ENCODE measurements around the gene SRP72. TPM values are rescaled to one million over a fixed set of nuclear protein-coding genes. Genes with fewer than 3 reads are reported as not detected.

The SRP72 gene
- total and polyA plus RNA-seq, 2 donors (not counting 3 experiments of a cell fraction or from before 2014, with no cell fraction given): 65.7 to 132 TPM

DNA sequence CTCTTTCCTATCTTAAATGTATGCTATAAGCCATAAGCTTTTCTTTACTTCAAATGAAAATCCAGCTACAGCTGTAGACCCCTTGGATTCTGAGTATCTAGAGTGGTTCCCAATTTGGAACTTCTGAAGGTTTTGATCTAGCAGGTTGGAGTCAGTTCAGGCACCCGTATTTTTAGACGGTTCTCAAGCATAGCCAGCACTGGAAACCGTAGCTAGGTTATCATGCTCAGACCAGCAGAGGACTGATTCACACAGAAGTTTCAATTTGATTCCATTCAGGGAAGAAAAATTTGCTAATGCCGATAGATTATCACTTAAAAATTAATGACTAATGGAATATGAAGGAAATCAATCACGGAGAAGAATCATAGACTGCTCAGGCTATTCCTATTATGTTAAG is 43.2 kb upstream of the SRP72 start:
- CTCF ChIA-PET: interaction anchor here (0.8 to 2.4 kb wide), 9 partner anchors 11 to 413 kb away, joined by 3 to 17 read pairs (median 7); partner anchors contain the start of genes AASDH, PAICS, PPAT and SRP72
- POLR2A ChIA-PET: interaction anchor here (0.6 kb wide), 1 partner anchor 13 kb away, joined by 5 read pairs; no protein-coding TSS in a partner anchor
- Histone ChIP-seq H3K27me3 (ENCODE audit: control insufficient read depth in 2 of 2, insufficient read depth in 2 of 2, low read length in 2 of 2) (no peaks in the 10 kb centered on the region), H2AFZ (ENCODE audit: low read depth, low read length) (no peak overlapping the region), H3K9ac (replicated peaks; ENCODE audit: extremely low read depth, insufficient read depth, low read length) (no peak overlapping the region), H3K4me2 (ENCODE audit: insufficient read depth, low read length) (no peak overlapping the region), H3K4me3 (replicated peaks in 1 of 3; ENCODE audit: insufficient read depth in 1 of 3, low read depth in 1 of 3, low read length in 3 of 3) (no peak overlapping the region), H3K79me2 (ENCODE audit: control insufficient read depth, insufficient read depth, low read length) (peaks cover 91% of the 10 kb centered on the region), H3K36me3 (ENCODE audit: control insufficient read depth in 2 of 2, extremely low read depth in 1 of 2, insufficient read depth in 2 of 2, low read length in 2 of 2) (no peaks in the 10 kb centered on the region), H3K9me1 (replicated peaks; ENCODE audit: control insufficient read depth, extremely low read depth, insufficient read depth, low read length) (peaks cover 6% of the 10 kb centered on the region), H3K4me1 (ENCODE audit: control insufficient read depth, extremely low read depth, insufficient read depth, low read length) (peaks cover 6% of the 10 kb centered on the region), H3K27ac (ENCODE audit: insufficient read depth, low read depth, low read length) (no peak overlapping the region), H3K9me3 (replicated peaks; ENCODE audit: control insufficient read depth, insufficient read depth, low read length) (no peaks in the 10 kb centered on the region), H4K20me1 (replicated peaks; ENCODE audit: control insufficient read depth, extremely low read depth, insufficient read depth, low read length) (no peaks in the 10 kb centered on the region)
- no TSS peak for BruUV-seq (replicated peaks)
- intact Hi-C loops (cut with micrococcal nuclease): no loop called here
- dilution Hi-C loops (cut with MboI; ENCODE audit: extremely low pct_ligation_motif_present, low sequenced_read_pairs): no loop called here
- DNase-seq (ENCODE audit: low read depth, low spot score) (no peak), FAIRE-seq (no peak)
- no peak for TF ChIP-seq GATA2 (IDR thresholded peaks at IDR 0.05; ENCODE audit: insufficient read depth, insufficient read length, low read depth, low read length)
- TF ChIP-seq, protein P1, sequence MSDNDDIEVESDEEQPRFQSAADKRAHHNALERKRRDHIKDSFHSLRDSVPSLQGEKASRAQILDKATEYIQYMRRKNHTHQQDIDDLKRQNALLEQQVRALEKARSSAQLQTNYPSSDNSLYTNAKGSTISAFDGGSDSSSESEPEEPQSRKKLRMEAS (IDR thresholded peaks at IDR 0.05; ENCODE audit: insufficient read depth, insufficient read length): no peak
- no peak for TF ChIP-seq POLR2AphosphoS5 (IDR thresholded peaks at IDR 0.05; ENCODE audit: insufficient read depth, low read depth, low read length)
- no peak for TF ChIP-seq JUN (IDR thresholded peaks at IDR 0.05; ENCODE audit: borderline replicate concordance, insufficient read depth, insufficient read length, low read depth)
- TF ChIP-seq, protein P2, sequence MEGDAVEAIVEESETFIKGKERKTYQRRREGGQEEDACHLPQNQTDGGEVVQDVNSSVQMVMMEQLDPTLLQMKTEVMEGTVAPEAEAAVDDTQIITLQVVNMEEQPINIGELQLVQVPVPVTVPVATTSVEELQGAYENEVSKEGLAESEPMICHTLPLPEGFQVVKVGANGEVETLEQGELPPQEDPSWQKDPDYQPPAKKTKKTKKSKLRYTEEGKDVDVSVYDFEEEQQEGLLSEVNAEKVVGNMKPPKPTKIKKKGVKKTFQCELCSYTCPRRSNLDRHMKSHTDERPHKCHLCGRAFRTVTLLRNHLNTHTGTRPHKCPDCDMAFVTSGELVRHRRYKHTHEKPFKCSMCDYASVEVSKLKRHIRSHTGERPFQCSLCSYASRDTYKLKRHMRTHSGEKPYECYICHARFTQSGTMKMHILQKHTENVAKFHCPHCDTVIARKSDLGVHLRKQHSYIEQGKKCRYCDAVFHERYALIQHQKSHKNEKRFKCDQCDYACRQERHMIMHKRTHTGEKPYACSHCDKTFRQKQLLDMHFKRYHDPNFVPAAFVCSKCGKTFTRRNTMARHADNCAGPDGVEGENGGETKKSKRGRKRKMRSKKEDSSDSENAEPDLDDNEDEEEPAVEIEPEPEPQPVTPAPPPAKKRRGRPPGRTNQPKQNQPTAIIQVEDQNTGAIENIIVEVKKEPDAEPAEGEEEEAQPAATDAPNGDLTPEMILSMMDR (IDR thresholded peaks at IDR 0.05; ENCODE audit: extremely low read depth in 1 of 2, insufficient read depth in 1 of 2, low read depth in 1 of 2, low read length in 2 of 2): no peak
- no peak for TF ChIP-seq MYC (IDR thresholded peaks at IDR 0.05; ENCODE audit: low read depth, low read length)
- TF ChIP-seq FOS (IDR thresholded peaks at IDR 0.05; ENCODE audit: borderline replicate concordance, insufficient read depth, low read length): no peak
- no peak for TF ChIP-seq EZH2 (IDR thresholded peaks at IDR 0.05; ENCODE audit: borderline replicate concordance, low read depth, low read length, severe bottlenecking)
- TF ChIP-seq POLR2A (IDR thresholded peaks at IDR 0.05; ENCODE audit: low read depth, low read length): no peak

Data from endothelial cell of umbilical vein (primary cell).